Endothelial cell of umbilical vein (primary cell): Measurements from ENCODE around the gene TSFM. TPM values are rescaled to one million over a fixed set of nuclear protein-coding genes. Genes with fewer than 3 reads are reported as not detected.

Source experiments
- BruUV-seq: library from RNA; stranded (reverse); fragments of 400-500 nt; replicated peaks from 2 replicates; lab custom pipeline; 2021; lab: Mats Ljungman, UMichigan
- CTCF ChIA-PET: fragments of 300-600, 350-600 bp; sonication (Branson Sonifier 250); formaldehyde crosslinking; loops from one replicate; lab custom pipeline; 2021; ENCODE audit warnings: antibody characterized with exemption, inconsistent platforms; lab: Charles Lee
- POLR2A ChIA-PET: fragments of 300-600, 350-600 bp; sonication (Branson Sonifier 250); formaldehyde crosslinking; loops from one replicate; lab custom pipeline; 2021; ENCODE audit warnings: antibody characterized with exemption, inconsistent platforms; lab: Charles Lee
- DNase-seq: peaks from one replicate; pipeline ENCODE4 v3.0.0-alpha.2; 2011; ENCODE audit warnings: low read depth, low spot score
- FAIRE-seq: peaks from 2 replicates; lab custom pipeline; 2011; peaks lifted over from hg19 to GRCh38; lab: Jason Lieb, UNC
- H2AFZ ChIP-seq: 2 replicates; pipeline ENCODE4 v1.6.0; 2012; ENCODE audit warnings: low read depth, low read length, control low read depth, inconsistent platforms
- H3K27ac ChIP-seq: 2 replicates; pipeline ENCODE4 v1.5.1; 2011; ENCODE audit warnings: low read depth, mild to moderate bottlenecking, control low read depth, low read length, moderate library complexity; ENCODE audit not compliant: insufficient read depth
- H3K27me3 ChIP-seq, 2 experiments: 2 replicates each; pipeline versions ENCODE4 v1.6.0 to v1.6.1; 2011; ENCODE audit warnings: low read length in 2 of 2, mixed read lengths in 1 of 2; ENCODE audit not compliant: control insufficient read depth in 2 of 2, insufficient read depth in 2 of 2
- H3K36me3 ChIP-seq, 2 experiments: 2 replicates in 1 of 2; 3 replicates in 1 of 2; pipeline ENCODE4 v1.5.1; 2011; ENCODE audit warnings: low read length in 2 of 2, mild to moderate bottlenecking in 1 of 2, moderate library complexity in 1 of 2; ENCODE audit not compliant: control insufficient read depth in 2 of 2, insufficient read depth in 2 of 2; ENCODE audit errors: extremely low read depth in 1 of 2
- H3K4me1 ChIP-seq: 3 replicates; pipeline ENCODE4 v1.5.1; 2011; ENCODE audit warnings: mild to moderate bottlenecking, low read length; ENCODE audit not compliant: control insufficient read depth, insufficient read depth; ENCODE audit errors: extremely low read depth
- H3K4me2 ChIP-seq: 2 replicates; pipeline ENCODE4 v1.6.1; 2011; ENCODE audit warnings: low read length, control low read depth, mixed read lengths; ENCODE audit not compliant: insufficient read depth
- H3K4me3 ChIP-seq, 3 experiments: fragments of 200-600 bp in 1 of 3; sonication (generic), shearing (Covaris generic) in 1 of 3; replicated peaks in 1 of 3; 2 replicates each; pipeline ENCODE4 v1.5.1; 2011 to 2016; ENCODE audit warnings: control low read depth in 3 of 3, low read length in 3 of 3, mild to moderate bottlenecking in 2 of 3, inconsistent platforms in 1 of 3, low read depth in 1 of 3, moderate library complexity in 1 of 3; ENCODE audit not compliant: insufficient read depth in 1 of 3
- H3K79me2 ChIP-seq: 2 replicates; pipeline ENCODE4 v1.6.0; 2012; ENCODE audit warnings: low read length, inconsistent platforms; ENCODE audit not compliant: control insufficient read depth, insufficient read depth
- H3K9ac ChIP-seq: replicated peaks from 2 replicates; pipeline ENCODE3; 2011; ENCODE audit warnings: low read length, control low read depth; ENCODE audit not compliant: insufficient read depth; ENCODE audit errors: extremely low read depth
- H3K9me1 ChIP-seq: replicated peaks from 3 replicates; pipeline ENCODE4 v1.6.0; 2011; ENCODE audit warnings: mild to moderate bottlenecking, low read length; ENCODE audit not compliant: control insufficient read depth, insufficient read depth; ENCODE audit errors: extremely low read depth
- H3K9me3 ChIP-seq: replicated peaks from 2 replicates; pipeline ENCODE4 v1.5.1; 2012; ENCODE audit warnings: low read length, inconsistent platforms; ENCODE audit not compliant: control insufficient read depth, insufficient read depth
- H4K20me1 ChIP-seq: replicated peaks from 2 replicates; pipeline ENCODE3; 2011; ENCODE audit warnings: mild to moderate bottlenecking, low read length; ENCODE audit not compliant: control insufficient read depth, insufficient read depth; ENCODE audit errors: extremely low read depth
- CTCF ChIP-seq, 2 donors: IDR thresholded peaks; 1 replicate in 1 of 2; 2 replicates in 1 of 2; pipeline ENCODE4 v1.5.1; 2011; ENCODE audit warnings: low read length in 2 of 2, mild to moderate bottlenecking in 2 of 2, moderate library complexity in 2 of 2, control low read depth in 1 of 2, inconsistent platforms in 1 of 2, low read depth in 1 of 2; ENCODE audit not compliant: insufficient read depth in 1 of 2; ENCODE audit errors: extremely low read depth in 1 of 2
- EZH2 ChIP-seq: IDR thresholded peaks from 2 replicates; pipeline ENCODE4 v1.6.1; 2012; ENCODE audit warnings: borderline replicate concordance, low read depth, mild to moderate bottlenecking, moderate library complexity, low read length, inconsistent platforms; ENCODE audit not compliant: severe bottlenecking
- GATA2 ChIP-seq: IDR thresholded peaks from 2 replicates; pipeline ENCODE4 v1.7.0; 2011; ENCODE audit warnings: low read depth, mild to moderate bottlenecking, moderate library complexity, mixed read lengths, low read length; ENCODE audit not compliant: insufficient read length, insufficient read depth
- JUN ChIP-seq: IDR thresholded peaks from 2 replicates; pipeline ENCODE4 v1.6.1; 2011; ENCODE audit warnings: borderline replicate concordance, low read depth; ENCODE audit not compliant: insufficient read length, insufficient read depth
- MAX ChIP-seq: IDR thresholded peaks from 2 replicates; pipeline ENCODE4 v1.6.1; 2011; ENCODE audit not compliant: insufficient read depth, insufficient read length
- POLR2A ChIP-seq: IDR thresholded peaks from 2 replicates; pipeline ENCODE4 v1.6.1; 2012; ENCODE audit warnings: low read depth, mild to moderate bottlenecking, control low read depth, low read length
- POLR2AphosphoS5 ChIP-seq: IDR thresholded peaks from 2 replicates; pipeline ENCODE4 v1.6.1; 2012; ENCODE audit warnings: low read depth, mild to moderate bottlenecking, control low read depth, low read length, moderate library complexity; ENCODE audit not compliant: insufficient read depth
- dilution Hi-C: fragments of 300-500 bp; cut with MboI; formaldehyde crosslinking; loops from one replicate; pipeline ENCODE4 v1.15.0; 2019; ENCODE audit warnings: low sequenced_read_pairs; ENCODE audit not compliant: extremely low pct_ligation_motif_present
- intact Hi-C: fragments of 100-400 bp; cut with micrococcal nuclease; formaldehyde crosslinking; loops from one replicate; pipeline ENCODE4 v1.10.0; 2022
- polyA plus RNA-seq, 4 experiments: library from polyadenylated mRNA; depleted of rRNA in 3 of 4; stranded (reverse) in 3 of 4; unstranded in 1 of 4; fragments of >200 nt; gene quantifications; 2 replicates each; pipeline versions ENCODE4 v1.2.1 to v1.2.3, GENCODE V29; 2011 to 2012; ENCODE audit warnings: missing spikeins in 1 of 4
- total RNA-seq: library from RNA; stranded (reverse); gene quantifications from 2 replicates; pipeline ENCODE4 v1.2.3, GENCODE V29; 2021

TSFM gene
- total and polyA plus RNA-seq, 2 donors (not counting 3 experiments of a cell fraction or from before 2014, with no cell fraction given), result 16.5 to 41.8 TPM

GRCh38 chr12:57757771-57758170 lies 24.8 kb upstream of the TSFM start:
- TF ChIP-seq JUN (no peak), EZH2 (no peak), POLR2AphosphoS5 (no peak), MAX (no peak), POLR2A (no peak)
- no TSS peak for BruUV-seq
- Histone ChIP-seq H3K36me3 (no peaks in the 10 kb centered on the region), H3K27ac (no peak overlapping the region), H3K9me3 (no peaks in the 10 kb centered on the region), H3K4me2 (no peak overlapping the region), H3K4me3 (no peak overlapping the region), H3K27me3 (peaks cover 30 to 33% of the 10 kb centered on the region in 2 experiments), H3K9me1 (no peaks in the 10 kb centered on the region), H3K79me2 (no peaks in the 10 kb centered on the region), H3K4me1 (peaks cover 6% of the 10 kb centered on the region), H3K9ac (no peak overlapping the region), H4K20me1 (no peaks in the 10 kb centered on the region), H2AFZ (no peak overlapping the region)
- ChIA-PET CTCF (no interaction called here), POLR2A (no interaction called here)
- intact Hi-C loops, result no loop called here
- dilution Hi-C loops, result no loop called here
- DNase-seq, result no peak
- FAIRE-seq, result no peak

GRCh38 chr12:57758552-57759359 lies 23.8 kb upstream of the TSFM start:
- no TSS peak for BruUV-seq
- CTCF ChIA-PET, result interaction anchor here (1.2 to 2.8 kb wide), 2 partner anchors 14 to 56 kb away, joined by 3 to 12 read pairs; partner anchors contain the start of gene TSPAN31
- H4K20me1 ChIP-seq, result no peaks in the 10 kb centered on the region

More at GRCh38 chr12:57758552-57759359, 23.8 kb upstream of the TSFM start:
- intact Hi-C loops (no loop called here), dilution Hi-C loops (no loop called here)
- FAIRE-seq (no peak), DNase-seq (no peak)
- Histone ChIP-seq H3K4me1 (peaks cover 4% of the 10 kb centered on the region), H3K27ac (no peak overlapping the region), H3K36me3 (no peaks in the 10 kb centered on the region), H3K27me3 (peaks cover 29 to 30% of the 10 kb centered on the region in 2 experiments), H3K79me2 (no peaks in the 10 kb centered on the region), H3K4me3 (no peak overlapping the region), H3K4me2 (no peak overlapping the region), H3K9me1 (no peaks in the 10 kb centered on the region), H3K9ac (no peak overlapping the region), H3K9me3 (no peaks in the 10 kb centered on the region), H2AFZ (no peak overlapping the region)
- TF ChIP-seq CTCF (IDR thresholded peaks at IDR 0.05; ENCODE audit: extremely low read depth in 1 of 2, insufficient read depth in 1 of 2, low read depth in 1 of 2, low read length in 2 of 2), result no peak
- TF ChIP-seq POLR2AphosphoS5, result no peak
- TF ChIP-seq POLR2A, result no peak
- TF ChIP-seq MAX, result no peak
- no peak for TF ChIP-seq GATA2
- no peak for TF ChIP-seq EZH2
- POLR2A ChIA-PET, result no interaction called here
